C1 segment of cervical spinal cord (tissue), 14 donors: ENCODE results near the gene RRP1B.

ENCODE experiments used
- DNase-seq, 14 donors: peaks; one replicate each; lab custom pipeline; 2025; lab: John Stamatoyannopoulos, UW

RRP1B gene

GRCh38 chr21:43741423-43742096 lies 82.2 kb downstream of the RRP1B start:
- DNase-seq, result no peak

GRCh38 chr21:43743947-43744346 lies 84.6 kb downstream of the RRP1B start:
- no peak for DNase-seq

DNA sequence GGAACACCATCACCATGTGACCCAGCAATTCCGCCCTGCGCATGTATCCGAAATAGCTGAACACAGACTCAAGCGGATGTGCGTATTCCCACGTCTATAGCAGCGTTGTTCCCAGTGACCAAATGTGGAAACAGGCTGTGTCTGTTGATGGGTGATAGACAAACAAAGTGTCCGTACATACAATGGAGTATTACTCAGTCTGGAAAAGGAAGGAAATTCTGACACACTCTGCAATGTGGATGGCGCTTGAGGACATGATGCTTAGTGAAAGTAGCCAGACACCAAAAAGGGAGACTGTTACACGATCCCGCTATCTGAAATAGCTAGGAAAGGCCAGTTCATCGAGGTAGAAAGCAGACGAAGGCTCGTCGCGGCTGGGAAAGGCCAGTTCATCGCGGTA lies 85.4 kb downstream of the RRP1B start:
- DNase-seq, result no peak
